Osteocyte (in vitro differentiated cells): ENCODE results near the gene PLEKHG4B. TPM values are rescaled to one million over a fixed set of nuclear protein-coding genes. Genes with fewer than 3 reads are reported as not detected.

Source experiments
- DNase-seq: peaks from one replicate; pipeline ENCODE4 v3.0.0; 2021; ENCODE audit warnings: mixed read lengths; ENCODE audit not compliant: unreplicated experiment; ENCODE audit errors: extremely low spot score
- H3K27ac Mint-ChIP-seq: one replicate; pipeline ENCODE4 v1.8.0; 2021; ENCODE audit warnings: mild to moderate bottlenecking, mixed read lengths; ENCODE audit not compliant: unreplicated experiment
- H3K27me3 Mint-ChIP-seq: one replicate; pipeline ENCODE4 v1.8.0; 2021; ENCODE audit warnings: mixed read lengths; ENCODE audit not compliant: unreplicated experiment
- H3K36me3 Mint-ChIP-seq: one replicate; pipeline ENCODE4 v1.8.0; 2021; ENCODE audit warnings: mixed read lengths; ENCODE audit not compliant: unreplicated experiment
- H3K4me1 Mint-ChIP-seq: one replicate; pipeline ENCODE4 v1.8.0; 2021; ENCODE audit warnings: mixed read lengths; ENCODE audit not compliant: unreplicated experiment
- H3K4me3 Mint-ChIP-seq: one replicate; pipeline ENCODE4 v1.8.0; 2021; ENCODE audit warnings: mild to moderate bottlenecking, moderate library complexity, mixed read lengths; ENCODE audit not compliant: unreplicated experiment
- H3K9me3 Mint-ChIP-seq: one replicate; pipeline ENCODE4 v1.8.0; 2021; ENCODE audit warnings: mixed read lengths; ENCODE audit not compliant: unreplicated experiment
- CTCF ChIP-seq: fragments of 200-600 bp; sonication (generic); IDR thresholded peaks from 2 replicates; pipeline ENCODE4 v1.5.0; 2021; ENCODE audit warnings: antibody characterized with exemption, mild to moderate bottlenecking, moderate library complexity
- total RNA-seq: library from RNA; stranded (reverse); gene quantifications from 2 replicates; pipeline ENCODE4 v1.2.1, GENCODE V29; 2021

Gene PLEKHG4B
- total RNA-seq, 1 donor from 2014 or later, result 4.5 TPM

- Mint-ChIP-seq H3K27ac (no peak overlapping the region), H3K4me3 (no peak overlapping the region), H3K4me1 (peaks cover 27% of the 10 kb centered on the region), H3K9me3 (no peaks in the 10 kb centered on the region), H3K27me3 (peaks cover 24% of the 10 kb centered on the region), H3K36me3 (no peaks in the 10 kb centered on the region)
- TF ChIP-seq CTCF, result no peak
- DNase-seq, result peak; percentile 38
Measured at GRCh38 chr5:77170-77501, 14.8 kb upstream of the PLEKHG4B start.

GRCh38 chr5:77546-77945 lies 14.4 kb upstream of the PLEKHG4B start:
- H3K27ac Mint-ChIP-seq, result no peak overlapping the region
- H3K4me1 Mint-ChIP-seq, result peaks cover 31% of the 10 kb centered on the region
- no peaks in the 10 kb centered on the region for H3K9me3 Mint-ChIP-seq
- DNase-seq, result peak; percentile 72
- TF ChIP-seq CTCF, result no peak
- no peak overlapping the region for H3K4me3 Mint-ChIP-seq
- peaks cover 25% of the 10 kb centered on the region for H3K27me3 Mint-ChIP-seq
- no peaks in the 10 kb centered on the region for H3K36me3 Mint-ChIP-seq

GRCh38 chr5:77957-78804 lies 13.8 kb upstream of the PLEKHG4B start:
- Mint-ChIP-seq H3K4me1 (peaks cover 37% of the 10 kb centered on the region), H3K9me3 (no peaks in the 10 kb centered on the region), H3K4me3 (no peak overlapping the region), H3K27ac (peak overlapping the region; percentile 46), H3K27me3 (peaks cover 30% of the 10 kb centered on the region), H3K36me3 (peaks cover 2% of the 10 kb centered on the region)
- TF ChIP-seq CTCF, result peak; percentile 32
- peak; percentile 80 for DNase-seq

- DNase-seq, result no peak
- H3K9me3 Mint-ChIP-seq, result no peaks in the 10 kb centered on the region
- no peak overlapping the region for H3K4me3 Mint-ChIP-seq
- peaks cover 37% of the 10 kb centered on the region for H3K4me1 Mint-ChIP-seq
- peaks cover 2% of the 10 kb centered on the region for H3K36me3 Mint-ChIP-seq
- no peak overlapping the region for H3K27ac Mint-ChIP-seq
- peaks cover 30% of the 10 kb centered on the region for H3K27me3 Mint-ChIP-seq
- TF ChIP-seq CTCF, result no peak
Measured at GRCh38 chr5:78805-79149, 13.2 kb upstream of the PLEKHG4B start.

- no peak overlapping the region for H3K4me3 Mint-ChIP-seq
- no peaks in the 10 kb centered on the region for H3K9me3 Mint-ChIP-seq
- peaks cover 37% of the 10 kb centered on the region for H3K4me1 Mint-ChIP-seq
- peaks cover 30% of the 10 kb centered on the region for H3K27me3 Mint-ChIP-seq
- DNase-seq, result peak; percentile 73
- no peak for TF ChIP-seq CTCF
- no peak overlapping the region for H3K27ac Mint-ChIP-seq
- peaks cover 2% of the 10 kb centered on the region for H3K36me3 Mint-ChIP-seq
Measured at GRCh38 chr5:79263-79662, 12.7 kb upstream of the PLEKHG4B start.
